Measurements from ENCODE around the gene DNAJB13. TPM values are rescaled to one million over a fixed set of nuclear protein-coding genes. Genes with fewer than 3 reads are reported as not detected.
A peak's percentile ranks its signal among the peaks of the same experiment; 100 is the strongest.

The DNAJB13 gene
- total and polyA plus RNA-seq, 2 of the 4 experiments (the other 2 are of a cell fraction): 0.18 to 0.48 TPM

GRCh38 chr11:74010306-74011300, 59.8 kb downstream of the DNAJB13 start:
- no peak overlapping the region for H3K4me2 ChIP-seq (ENCODE audit: low read depth, low read length)
- no peak overlapping the region for H2BK20ac ChIP-seq (ENCODE audit: low read depth, low read length)
- no peak overlapping the region for H3K14ac ChIP-seq (replicated peaks; ENCODE audit: low read depth, low read length)
- no peak overlapping the region for H4K91ac ChIP-seq (ENCODE audit: insufficient read depth, low read depth, low read length)
- H4K5ac ChIP-seq (ENCODE audit: low read depth, low read length): no peak overlapping the region
- H3K27ac ChIP-seq (ENCODE audit: insufficient read depth, low read length): no peak overlapping the region
- DNase-seq: no peak
- 0 out of 2 replicates have a peak overlapping the region, but pooled peaks have one; percentile 4 for H2BK120ac ChIP-seq (ENCODE audit: low read depth, low read length)
- H3K9ac ChIP-seq (ENCODE audit: low read depth, low read length): no peak overlapping the region
- no peak overlapping the region for H2AK9ac ChIP-seq (replicated peaks; ENCODE audit: low read depth, low read length, poor library complexity)
- no peaks in the 10 kb centered on the region for H3K27me3 ChIP-seq (ENCODE audit: control insufficient read depth, insufficient read depth, low read length)
- WGBS, 2 experiments (ENCODE audit: extremely low coverage in 2 of 2, insufficient read length in 1 of 2): 93% methylated on average over 3 of the region's 9 CpGs; no CpG with 5 or more reads in 1 of the 2 experiments
- H3K9me1 ChIP-seq (ENCODE audit: insufficient read depth, low read length): 0 out of 2 replicates have a peak, but pooled peaks cover 5% of the 10 kb centered on the region
- H2AFZ ChIP-seq (replicated peaks; ENCODE audit: low read length, poor library complexity): no peak overlapping the region
- H3K23ac ChIP-seq (ENCODE audit: low read depth, low read length): no peak overlapping the region; the same call in 1 of the 2 replicates
- H4K20me1 ChIP-seq (ENCODE audit: insufficient read depth, low read length): no peaks in the 10 kb centered on the region; the same call in 1 of the 2 replicates
- dilution Hi-C loops (cut with HindIII; ENCODE audit: low sequenced_read_pairs, unreplicated experiment): no loop called here
- H3K56ac ChIP-seq (ENCODE audit: extremely low read depth, insufficient read depth, low read length): no peak overlapping the region
- no peak overlapping the region for H2BK5ac ChIP-seq (ENCODE audit: low read depth, low read length, poor library complexity, severe bottlenecking)
- H3K36me3 ChIP-seq (ENCODE audit: control insufficient read depth, insufficient read depth, low read length): no peaks in the 10 kb centered on the region
- intact Hi-C loops (cut with micrococcal nuclease): no loop called here
- in situ Hi-C loops (cut with MboI; ENCODE audit: low sequenced_read_pairs): no loop called here
- H3K18ac ChIP-seq (ENCODE audit: low read depth, low read length): no peak overlapping the region
- BruUV-seq (replicated peaks): no TSS peak
- H3K4me1 ChIP-seq (ENCODE audit: control insufficient read depth, insufficient read depth, low read length): no peaks in the 10 kb centered on the region; the same call in 1 of the 2 replicates
- H4K8ac ChIP-seq (ENCODE audit: low read depth in 2 of 2, low read length in 2 of 2): no peak overlapping the region
- no peak for ATAC-seq (ENCODE audit: low read depth)
- POLR2A ChIA-PET (ENCODE audit: unreplicated experiment): no interaction called here
- no peaks in the 10 kb centered on the region for H3K79me1 ChIP-seq (ENCODE audit: low read depth in 1 of 2, low read length in 2 of 2)
- H3K4ac ChIP-seq (ENCODE audit: low read depth, low read length): no peak overlapping the region
- H2BK15ac ChIP-seq (ENCODE audit: low read depth, low read length): no peak overlapping the region
- no peak overlapping the region for H2AK5ac ChIP-seq (ENCODE audit: low read depth, low read length)
- H3K4me3 ChIP-seq (ENCODE audit: insufficient read depth, low read depth, low read length): no peak overlapping the region
- CTCF ChIA-PET: no interaction called here
- H3K9me3 ChIP-seq (ENCODE audit: control insufficient read depth, insufficient read depth, low read length): no peaks in the 10 kb centered on the region
- TF ChIP-seq FOS (IDR thresholded peaks at IDR 0.05; ENCODE audit: low read depth, low read length): no peak
- TF ChIP-seq MXI1 (IDR thresholded peaks at IDR 0.05; ENCODE audit: borderline replicate concordance, low read depth, low read length): no peak
- TF ChIP-seq MAZ (IDR thresholded peaks at IDR 0.05; ENCODE audit: borderline replicate concordance, low read depth, low read length): no peak
- TF ChIP-seq RCOR1 (IDR thresholded peaks at IDR 0.05; ENCODE audit: insufficient replicate concordance, low read length): no peak
- TF ChIP-seq RFX5 (IDR thresholded peaks at IDR 0.05; ENCODE audit: low read depth, low read length): no peak
- TF ChIP-seq SMC3 (IDR thresholded peaks at IDR 0.05; ENCODE audit: low read depth, low read length): no peak
- no peak for TF ChIP-seq CEBPB (IDR thresholded peaks at IDR 0.05; ENCODE audit: low read depth, low read length)
- no peak for TF ChIP-seq POLR2A (IDR thresholded peaks at IDR 0.05; ENCODE audit: low read depth, low read length)
- TF ChIP-seq MAFK (IDR thresholded peaks at IDR 0.05; ENCODE audit: low read depth, low read length): no peak
- TF ChIP-seq BHLHE40 (IDR thresholded peaks at IDR 0.05; ENCODE audit: low read depth, low read length): no peak
- TF ChIP-seq ELK1 (IDR thresholded peaks at IDR 0.05; ENCODE audit: borderline replicate concordance, low read depth, low read length): no peak
- TF ChIP-seq, protein P1, sequence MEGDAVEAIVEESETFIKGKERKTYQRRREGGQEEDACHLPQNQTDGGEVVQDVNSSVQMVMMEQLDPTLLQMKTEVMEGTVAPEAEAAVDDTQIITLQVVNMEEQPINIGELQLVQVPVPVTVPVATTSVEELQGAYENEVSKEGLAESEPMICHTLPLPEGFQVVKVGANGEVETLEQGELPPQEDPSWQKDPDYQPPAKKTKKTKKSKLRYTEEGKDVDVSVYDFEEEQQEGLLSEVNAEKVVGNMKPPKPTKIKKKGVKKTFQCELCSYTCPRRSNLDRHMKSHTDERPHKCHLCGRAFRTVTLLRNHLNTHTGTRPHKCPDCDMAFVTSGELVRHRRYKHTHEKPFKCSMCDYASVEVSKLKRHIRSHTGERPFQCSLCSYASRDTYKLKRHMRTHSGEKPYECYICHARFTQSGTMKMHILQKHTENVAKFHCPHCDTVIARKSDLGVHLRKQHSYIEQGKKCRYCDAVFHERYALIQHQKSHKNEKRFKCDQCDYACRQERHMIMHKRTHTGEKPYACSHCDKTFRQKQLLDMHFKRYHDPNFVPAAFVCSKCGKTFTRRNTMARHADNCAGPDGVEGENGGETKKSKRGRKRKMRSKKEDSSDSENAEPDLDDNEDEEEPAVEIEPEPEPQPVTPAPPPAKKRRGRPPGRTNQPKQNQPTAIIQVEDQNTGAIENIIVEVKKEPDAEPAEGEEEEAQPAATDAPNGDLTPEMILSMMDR (conservative IDR thresholded peaks at IDR 0.05; ENCODE audit: low read depth, low read length): no peak
- TF ChIP-seq RAD21 (IDR thresholded peaks at IDR 0.05; ENCODE audit: low read length): no peak
- TF ChIP-seq NFE2L2 (IDR thresholded peaks at IDR 0.05; ENCODE audit: low read depth, low read length): no peak

All from IMR-90 (cell line).